ENCODE measurements around the gene CMKLR1.

Gene CMKLR1

GRCh38 chr12:108348842-108349241, 9.7 kb upstream of the CMKLR1 start:
- TF ChIP-seq, protein P1, sequence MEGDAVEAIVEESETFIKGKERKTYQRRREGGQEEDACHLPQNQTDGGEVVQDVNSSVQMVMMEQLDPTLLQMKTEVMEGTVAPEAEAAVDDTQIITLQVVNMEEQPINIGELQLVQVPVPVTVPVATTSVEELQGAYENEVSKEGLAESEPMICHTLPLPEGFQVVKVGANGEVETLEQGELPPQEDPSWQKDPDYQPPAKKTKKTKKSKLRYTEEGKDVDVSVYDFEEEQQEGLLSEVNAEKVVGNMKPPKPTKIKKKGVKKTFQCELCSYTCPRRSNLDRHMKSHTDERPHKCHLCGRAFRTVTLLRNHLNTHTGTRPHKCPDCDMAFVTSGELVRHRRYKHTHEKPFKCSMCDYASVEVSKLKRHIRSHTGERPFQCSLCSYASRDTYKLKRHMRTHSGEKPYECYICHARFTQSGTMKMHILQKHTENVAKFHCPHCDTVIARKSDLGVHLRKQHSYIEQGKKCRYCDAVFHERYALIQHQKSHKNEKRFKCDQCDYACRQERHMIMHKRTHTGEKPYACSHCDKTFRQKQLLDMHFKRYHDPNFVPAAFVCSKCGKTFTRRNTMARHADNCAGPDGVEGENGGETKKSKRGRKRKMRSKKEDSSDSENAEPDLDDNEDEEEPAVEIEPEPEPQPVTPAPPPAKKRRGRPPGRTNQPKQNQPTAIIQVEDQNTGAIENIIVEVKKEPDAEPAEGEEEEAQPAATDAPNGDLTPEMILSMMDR (IDR thresholded peaks at IDR 0.05; ENCODE audit: low read depth, low read length) = no peak
- no peak for DNase-seq (ENCODE audit: low read depth, low spot score)
- in situ Hi-C loops (cut with HindIII; ENCODE audit: low sequenced_read_pairs) = no loop called here
- no peak overlapping the region for H3K4me3 ChIP-seq (ENCODE audit: low read depth, low read length)

- in situ Hi-C loops (cut with HindIII; ENCODE audit: low sequenced_read_pairs) = no loop called here
- TF ChIP-seq, protein P1 (IDR thresholded peaks at IDR 0.05; ENCODE audit: low read depth, low read length) = no peak
These were observed 7.9 kb upstream of the CMKLR1 start for GRCh38 chr12:108346727-108347710.

GRCh38 chr12:108345716-108346633, 6.9 kb upstream of the CMKLR1 start:
- in situ Hi-C loops (cut with HindIII; ENCODE audit: low sequenced_read_pairs) = no loop called here
- no peak for DNase-seq (ENCODE audit: low read depth, low spot score)
- H3K4me3 ChIP-seq (ENCODE audit: low read depth, low read length) = no peak overlapping the region
- TF ChIP-seq, protein P1 (IDR thresholded peaks at IDR 0.05; ENCODE audit: low read depth, low read length) = no peak

More at GRCh38 chr12:108346727-108347710, 7.9 kb upstream of the CMKLR1 start:
- no peak overlapping the region for H3K4me3 ChIP-seq (ENCODE audit: low read depth, low read length)
- DNase-seq (ENCODE audit: low read depth, low spot score) = no peak

DNA sequence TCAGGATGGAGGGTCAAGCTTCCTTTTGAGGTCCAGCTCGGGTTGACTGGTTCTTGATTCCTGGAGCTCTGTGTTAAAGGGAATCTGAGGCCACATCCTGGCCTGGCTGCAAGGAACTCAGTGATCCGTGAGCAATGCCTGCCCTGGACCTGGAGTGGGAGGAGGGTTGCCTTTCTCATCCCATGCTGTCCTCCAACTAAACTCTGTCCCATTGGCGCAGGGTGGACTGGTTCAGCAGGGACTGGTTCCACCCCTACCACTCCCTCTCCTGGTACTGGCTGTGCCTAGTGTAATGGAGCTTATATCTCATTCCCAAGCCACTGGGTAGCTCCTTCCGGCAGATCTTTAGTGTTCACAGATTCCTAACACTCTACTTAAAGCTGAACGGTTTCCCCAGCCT, 3.9 kb upstream of the CMKLR1 start:
- in situ Hi-C loops (cut with HindIII; ENCODE audit: low sequenced_read_pairs) = no loop called here
- no peak for DNase-seq (ENCODE audit: low read depth, low spot score)
- no peak overlapping the region for H3K4me3 ChIP-seq (ENCODE audit: low read depth, low read length)
- TF ChIP-seq, protein P1 (IDR thresholded peaks at IDR 0.05; ENCODE audit: low read depth, low read length) = no peak

GRCh38 chr12:108341854-108342847, 3.0 kb upstream of the CMKLR1 start:
- in situ Hi-C loops (cut with HindIII; ENCODE audit: low sequenced_read_pairs) = no loop called here
- no peak for DNase-seq (ENCODE audit: low read depth, low spot score)
- TF ChIP-seq, protein P1 (IDR thresholded peaks at IDR 0.05; ENCODE audit: low read depth, low read length) = no peak
- no peak overlapping the region for H3K4me3 ChIP-seq (ENCODE audit: low read depth, low read length)

Measured in astrocyte of the spinal cord (primary cell).